Loucy (cell line): ENCODE data around the gene CYP3A4.
"Not testable (repeated sequence)": the region's sequence is repeated elsewhere in the genome, so short reads cannot be mapped to it uniquely, and the experiment has no call there.

Experiments used
- CTCF ChIP-seq: fragments of 200-600 bp; sonication (generic); conservative IDR thresholded peaks from 2 replicates; pipeline ENCODE4 v1.5.1; 2014; ENCODE audit warnings: mild to moderate bottlenecking, antibody characterized with exemption, low read length
- EZH2phosphoT487 ChIP-seq: fragments of 200-600 bp; IDR thresholded peaks from 2 replicates; pipeline ENCODE4 v1.6.1; 2018; ENCODE audit warnings: antibody characterized with exemption, mild to moderate bottlenecking, moderate library complexity, borderline replicate concordance

- TF ChIP-seq CTCF, EZH2phosphoT487: not testable (repeated sequence)
Observed at GRCh38 chr7:99801407-99801806, 17.4 kb upstream of the CYP3A4 start.
